Fibroblast of skin of left biceps (primary cell): ENCODE data around the gene PIAS4.

Experiments
- DNase-seq, 2 experiments: peaks; one replicate each; pipeline ENCODE4 v3.0.0-alpha.2; 2013; ENCODE audit warnings: low read depth in 2 of 2

The PIAS4 gene

GRCh38 chr19:4023600-4024398, 16.3 kb downstream of the PIAS4 start:
- DNase-seq: no peak

- DNase-seq: no peak
Measured at GRCh38 chr19:4025317-4025716, 17.8 kb downstream of the PIAS4 start.

GRCh38 chr19:4027146-4027545, 19.6 kb downstream of the PIAS4 start:
- no peak for DNase-seq

- DNase-seq: no peak
Measured at GRCh38 chr19:4028334-4029246, 21.1 kb downstream of the PIAS4 start.

GRCh38 chr19:4029247-4029614, 21.7 kb downstream of the PIAS4 start:
- DNase-seq: no peak

- no peak for DNase-seq
Measured at GRCh38 chr19:4030552-4030951, 23.0 kb downstream of the PIAS4 start.

- no peak for DNase-seq
Measured at GRCh38 chr19:4030981-4031380, 23.4 kb downstream of the PIAS4 start.

GRCh38 chr19:4031420-4031819, 23.9 kb downstream of the PIAS4 start:
- no peak for DNase-seq

- DNase-seq: no peak
Measured at GRCh38 chr19:4032436-4032835, 24.9 kb downstream of the PIAS4 start.

GRCh38 chr19:4033028-4033956, 25.8 kb downstream of the PIAS4 start:
- DNase-seq: no peak

GRCh38 chr19:4034048-4035017, 26.8 kb downstream of the PIAS4 start:
- DNase-seq: no peak

- DNase-seq: no peak
Measured at GRCh38 chr19:4035018-4035566, 27.6 kb downstream of the PIAS4 start.

GRCh38 chr19:4035582-4035981, 28.0 kb downstream of the PIAS4 start:
- DNase-seq: no peak

GRCh38 chr19:4036576-4037300, 29.2 kb downstream of the PIAS4 start:
- no peak for DNase-seq

GRCh38 chr19:4037301-4037949, 29.9 kb downstream of the PIAS4 start:
- no peak for DNase-seq

GRCh38 chr19:4038057-4038456, 30.5 kb downstream of the PIAS4 start:
- DNase-seq: no peak

- no peak for DNase-seq
Measured at GRCh38 chr19:4038661-4039423, 31.3 kb downstream of the PIAS4 start.

- no peak for DNase-seq
Measured at GRCh38 chr19:4042064-4042730, 34.7 kb downstream of the PIAS4 start.
